ENCODE results near the gene RTKN2. TPM values are rescaled to one million over a fixed set of nuclear protein-coding genes. Genes with fewer than 3 reads are reported as not detected.
"Not testable (repeated sequence)": the region's sequence is repeated elsewhere in the genome, so short reads cannot be mapped to it uniquely, and the experiment has no call there.

Gene RTKN2
- total RNA-seq (2014; rRNA removed; shearing (Covaris generic)), result 11.7 and 13.3 TPM in 2 replicates

GRCh38 chr10:62268399-62269114 is at the start of gene RTKN2:
TSS of gene RTKN2 (minus strand) at chr10:62268844. CDS start at chr10:62268610, 234 bp downstream.
- Histone ChIP-seq H3K36me3 (no peaks in the 10 kb centered on the region; the same call in 1 of the 2 replicates), H3K4me1 (peaks cover 13% of the 10 kb centered on the region), H3K4me3 (peak within 1 kb of the TSS; percentile 81), H3K27ac (peak within 1 kb of the TSS; percentile 76), H3K27me3 (no peaks in the 10 kb centered on the region), H3K9me3 (replicated peaks) (no peaks in the 10 kb centered on the region)
- DNase-seq, result peak; percentile 90

GRCh38 chr10:62317257-62317656 is 48.6 kb upstream of the RTKN2 start:
- H3K27ac ChIP-seq, result no peak overlapping the region
- no peaks in the 10 kb centered on the region for H3K9me3 ChIP-seq (replicated peaks)
- H3K4me1 ChIP-seq, result peaks cover 3% of the 10 kb centered on the region; the same call in 1 of the 2 replicates
- H3K27me3 ChIP-seq, result no peaks in the 10 kb centered on the region
- no peaks in the 10 kb centered on the region for H3K36me3 ChIP-seq
- H3K4me3 ChIP-seq, result no peak overlapping the region
- DNase-seq, result peak in 1 of 2 experiments; percentile 6

GRCh38 chr10:62309254-62309653 is 40.6 kb upstream of the RTKN2 start:
- H3K9me3 ChIP-seq (replicated peaks), result no peaks in the 10 kb centered on the region
- no peaks in the 10 kb centered on the region for H3K36me3 ChIP-seq
- no peaks in the 10 kb centered on the region for H3K27me3 ChIP-seq
- no peak overlapping the region for H3K27ac ChIP-seq
- no peak overlapping the region for H3K4me3 ChIP-seq
- no peak for DNase-seq
- peaks cover 6% of the 10 kb centered on the region; the same call in 1 of the 2 replicates for H3K4me1 ChIP-seq

- Histone ChIP-seq H3K27ac (no peak overlapping the region), H3K27me3 (no peaks in the 10 kb centered on the region), H3K9me3 (replicated peaks) (no peaks in the 10 kb centered on the region), H3K4me1 (peaks cover 6% of the 10 kb centered on the region; the same call in 1 of the 2 replicates), H3K4me3 (no peak overlapping the region), H3K36me3 (no peaks in the 10 kb centered on the region)
- no peak for DNase-seq
Measured at GRCh38 chr10:62308101-62308500, 39.5 kb upstream of the RTKN2 start.

GRCh38 chr10:62307635-62308034 is 39.0 kb upstream of the RTKN2 start:
- Histone ChIP-seq H3K4me3 (no peak overlapping the region), H3K36me3 (no peaks in the 10 kb centered on the region), H3K4me1 (peaks cover 6% of the 10 kb centered on the region; the same call in 1 of the 2 replicates), H3K27me3 (no peaks in the 10 kb centered on the region), H3K27ac (no peak overlapping the region), H3K9me3 (replicated peaks) (no peaks in the 10 kb centered on the region)
- DNase-seq, result no peak

- no peak for DNase-seq
- no peak overlapping the region for H3K4me3 ChIP-seq
- H3K9me3 ChIP-seq (replicated peaks), result no peaks in the 10 kb centered on the region
- H3K36me3 ChIP-seq, result no peaks in the 10 kb centered on the region
- H3K4me1 ChIP-seq, result peaks cover 6% of the 10 kb centered on the region; the same call in 1 of the 2 replicates
- no peaks in the 10 kb centered on the region for H3K27me3 ChIP-seq
- H3K27ac ChIP-seq, result no peak overlapping the region
Measured at GRCh38 chr10:62306663-62307062, 38.0 kb upstream of the RTKN2 start.

- Histone ChIP-seq H3K27me3 (no peaks in the 10 kb centered on the region), H3K4me3 (no peak overlapping the region), H3K27ac (no peak overlapping the region), H3K4me1 (peaks cover 6% of the 10 kb centered on the region; the same call in 1 of the 2 replicates), H3K36me3 (no peaks in the 10 kb centered on the region), H3K9me3 (replicated peaks) (no peaks in the 10 kb centered on the region)
- no peak for DNase-seq
Measured at GRCh38 chr10:62305813-62306212, 37.2 kb upstream of the RTKN2 start.

GRCh38 chr10:62303922-62304321 is 35.3 kb upstream of the RTKN2 start:
- Histone ChIP-seq H3K9me3 (replicated peaks) (no peaks in the 10 kb centered on the region), H3K27me3 (no peaks in the 10 kb centered on the region), H3K27ac (no peak overlapping the region), H3K36me3 (no peaks in the 10 kb centered on the region), H3K4me1 (peaks cover 6% of the 10 kb centered on the region; the same call in 1 of the 2 replicates), H3K4me3 (no peak overlapping the region)
- no peak for DNase-seq

- no peak overlapping the region for H3K4me3 ChIP-seq
- no peaks in the 10 kb centered on the region for H3K27me3 ChIP-seq
- no peak overlapping the region for H3K27ac ChIP-seq
Measured at GRCh38 chr10:62302760-62303159, 34.1 kb upstream of the RTKN2 start.

GRCh38 chr10:62297857-62298256 is 29.2 kb upstream of the RTKN2 start:
- Histone ChIP-seq H3K9me3 (replicated peaks) (no peaks in the 10 kb centered on the region), H3K27ac (no peak overlapping the region), H3K27me3 (no peaks in the 10 kb centered on the region), H3K4me3 (no peak overlapping the region), H3K36me3 (no peaks in the 10 kb centered on the region), H3K4me1 (no peaks in the 10 kb centered on the region)
- no peak for DNase-seq

More at GRCh38 chr10:62302760-62303159, 34.1 kb upstream of the RTKN2 start:
- DNase-seq, result no peak
- Histone ChIP-seq H3K36me3 (no peaks in the 10 kb centered on the region), H3K9me3 (replicated peaks) (no peaks in the 10 kb centered on the region), H3K4me1 (peaks cover 6% of the 10 kb centered on the region; the same call in 1 of the 2 replicates)

GRCh38 chr10:62284221-62284620 is 15.6 kb upstream of the RTKN2 start:
- H3K36me3 ChIP-seq, result no peaks in the 10 kb centered on the region
- peak overlapping the region; percentile 83 for H3K27ac ChIP-seq
- DNase-seq, result peak; percentile 37 to 57
- H3K9me3 ChIP-seq (replicated peaks), result no peaks in the 10 kb centered on the region
- peaks cover 20% of the 10 kb centered on the region for H3K4me1 ChIP-seq
- no peak overlapping the region for H3K4me3 ChIP-seq
- H3K27me3 ChIP-seq, result no peaks in the 10 kb centered on the region

GRCh38 chr10:62281348-62281747 is 12.7 kb upstream of the RTKN2 start:
- not testable (repeated sequence) for H3K9me3 ChIP-seq (replicated peaks); H3K36me3 ChIP-seq; H3K27ac ChIP-seq; H3K27me3 ChIP-seq; DNase-seq; H3K4me3 ChIP-seq
- H3K4me1 ChIP-seq, result peaks cover 33% of the 10 kb centered on the region

GRCh38 chr10:62280392-62280791 is 11.7 kb upstream of the RTKN2 start:
- not testable (repeated sequence) for H3K27me3 ChIP-seq; DNase-seq; H3K4me3 ChIP-seq; H3K9me3 ChIP-seq (replicated peaks); H3K27ac ChIP-seq; H3K36me3 ChIP-seq
- H3K4me1 ChIP-seq, result peaks cover 31% of the 10 kb centered on the region

GRCh38 chr10:62278441-62278910 is 9.8 kb upstream of the RTKN2 start:
- H3K4me3 ChIP-seq, result no peak overlapping the region

GRCh38 chr10:62277971-62278370 is 9.3 kb upstream of the RTKN2 start:
- no peak overlapping the region for H3K4me3 ChIP-seq
- peak in 1 of 2 experiments; percentile 9 for DNase-seq
- no peaks in the 10 kb centered on the region for H3K27me3 ChIP-seq
- H3K9me3 ChIP-seq (replicated peaks), result no peaks in the 10 kb centered on the region
- H3K4me1 ChIP-seq, result peaks cover 13% of the 10 kb centered on the region
- H3K36me3 ChIP-seq, result no peaks in the 10 kb centered on the region
- no peak overlapping the region for H3K27ac ChIP-seq

More at GRCh38 chr10:62278441-62278910, 9.8 kb upstream of the RTKN2 start:
- no peaks in the 10 kb centered on the region for H3K36me3 ChIP-seq
- no peak overlapping the region for H3K27ac ChIP-seq
- H3K9me3 ChIP-seq (replicated peaks), result no peaks in the 10 kb centered on the region
- no peak for DNase-seq
- H3K4me1 ChIP-seq, result peaks cover 17% of the 10 kb centered on the region
- H3K27me3 ChIP-seq, result no peaks in the 10 kb centered on the region
